ENCODE data around the gene RAB3IL1.

The RAB3IL1 gene

DNA sequence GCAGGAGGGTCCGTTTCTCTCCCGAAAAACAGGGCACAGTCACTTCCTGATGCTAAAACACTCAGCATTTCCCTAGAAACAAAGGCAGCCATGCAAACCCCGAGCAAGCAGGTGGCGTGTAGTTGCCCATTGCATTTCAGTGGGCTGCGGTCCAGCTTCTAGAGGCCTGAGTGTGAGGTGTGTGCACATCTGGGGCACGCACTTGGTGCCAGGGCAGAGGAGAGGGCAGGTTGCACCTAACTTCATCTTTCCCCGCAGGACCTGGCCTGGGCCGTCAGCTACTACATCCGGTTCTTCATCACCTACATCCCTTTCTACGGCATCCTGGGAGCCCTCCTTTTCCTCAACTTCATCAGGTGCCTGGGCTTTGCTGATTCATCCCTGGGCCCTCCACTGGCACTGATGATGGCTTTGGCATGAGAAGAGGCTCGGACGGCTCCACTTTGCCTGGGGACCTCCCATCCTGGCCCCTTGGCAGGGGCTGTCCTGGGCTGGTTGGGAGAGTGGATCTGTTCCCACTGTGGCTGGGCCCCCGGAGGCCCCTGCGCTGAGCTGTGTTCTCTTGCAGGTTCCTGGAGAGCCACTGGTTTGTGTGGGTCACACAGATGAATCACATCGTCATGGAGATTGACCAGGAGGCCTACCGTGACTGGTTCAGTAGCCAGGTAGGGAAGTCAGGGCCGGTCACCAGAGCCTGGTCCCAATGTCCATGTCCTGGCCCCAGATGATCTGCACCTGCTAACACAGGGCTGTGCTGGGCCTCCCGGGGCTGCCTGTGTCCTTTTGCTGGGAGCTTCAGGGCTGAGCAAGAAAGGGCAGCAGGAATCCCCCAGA is 54.4 kb downstream of the RAB3IL1 start:
- DNase-seq = no peak

DNA sequence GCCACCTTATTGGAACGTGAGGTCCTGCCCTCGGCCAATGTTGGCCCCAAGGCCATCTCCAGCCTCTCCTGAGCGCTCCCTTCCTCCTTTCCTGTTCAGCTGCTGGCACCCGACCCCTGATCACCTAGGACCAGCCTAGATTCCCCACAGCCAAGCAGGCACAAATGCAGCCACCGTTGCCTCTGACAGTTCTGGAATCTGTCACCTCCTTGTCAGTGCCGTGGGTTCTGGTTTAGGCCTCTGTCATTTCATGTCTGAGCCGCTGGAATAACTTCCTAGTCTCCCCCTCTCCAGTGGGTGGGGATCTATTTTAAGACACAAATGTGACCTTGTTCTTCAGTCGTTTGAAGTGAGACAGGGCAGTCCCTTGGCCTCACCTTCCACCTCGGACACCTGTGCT is 55.7 kb downstream of the RAB3IL1 start:
- DNase-seq = no peak

- DNase-seq = no peak
These were observed 57.1 kb downstream of the RAB3IL1 start for GRCh38 chr11:61860054-61860903.

GRCh38 chr11:61855939-61856680 is 61.3 kb downstream of the RAB3IL1 start:
- peak; percentile 31 for DNase-seq

GRCh38 chr11:61854966-61855714 is 62.2 kb downstream of the RAB3IL1 start:
- DNase-seq = no peak

- no peak for DNase-seq
These were observed 63.0 kb downstream of the RAB3IL1 start for GRCh38 chr11:61854206-61854895.

GRCh38 chr11:61853698-61854169 is 63.6 kb downstream of the RAB3IL1 start:
- DNase-seq = no peak

- no peak for DNase-seq
These were observed 65.5 kb downstream of the RAB3IL1 start for GRCh38 chr11:61851900-61852295.

DNA sequence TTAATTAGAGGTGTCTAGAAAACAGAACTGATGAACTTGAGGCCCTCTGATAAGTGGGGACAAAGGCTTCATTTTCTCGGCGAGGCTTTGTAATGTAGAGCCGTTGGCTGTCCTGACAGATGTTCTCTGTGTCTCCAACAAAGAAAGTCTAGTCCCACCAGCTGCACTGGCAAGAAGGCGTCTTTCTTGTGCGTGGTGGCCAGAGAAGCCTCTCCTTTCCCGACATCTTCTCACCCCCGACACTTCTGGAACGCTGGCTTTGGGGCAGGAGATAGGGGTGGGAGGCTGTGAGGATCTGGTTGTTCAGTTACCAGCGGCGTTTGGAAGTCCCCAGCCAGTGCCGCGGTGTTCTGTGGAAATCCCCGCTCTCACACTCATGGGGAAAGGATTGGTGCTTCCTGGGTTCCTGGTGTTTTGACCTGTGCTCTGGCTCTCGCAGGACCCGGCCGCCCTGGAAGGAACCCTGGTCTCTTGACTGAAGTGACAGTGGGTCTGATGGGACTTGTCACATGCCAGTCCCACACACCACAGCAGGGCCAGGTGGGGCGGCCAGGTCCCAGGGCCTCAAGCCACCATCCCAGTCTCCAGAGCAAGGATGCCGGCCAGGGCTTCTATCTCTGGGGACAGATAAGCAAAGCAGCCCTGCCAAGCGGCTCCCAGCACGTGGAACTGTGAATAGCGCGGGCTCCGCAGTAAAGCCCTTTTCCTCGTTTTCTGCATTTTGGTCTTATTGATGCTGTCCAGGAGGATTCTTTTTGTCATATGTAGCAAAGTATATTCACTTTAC is 66.1 kb downstream of the RAB3IL1 start:
- DNase-seq = no peak

GRCh38 chr11:61850687-61851086 is 66.7 kb downstream of the RAB3IL1 start:
- no peak for DNase-seq

DNA sequence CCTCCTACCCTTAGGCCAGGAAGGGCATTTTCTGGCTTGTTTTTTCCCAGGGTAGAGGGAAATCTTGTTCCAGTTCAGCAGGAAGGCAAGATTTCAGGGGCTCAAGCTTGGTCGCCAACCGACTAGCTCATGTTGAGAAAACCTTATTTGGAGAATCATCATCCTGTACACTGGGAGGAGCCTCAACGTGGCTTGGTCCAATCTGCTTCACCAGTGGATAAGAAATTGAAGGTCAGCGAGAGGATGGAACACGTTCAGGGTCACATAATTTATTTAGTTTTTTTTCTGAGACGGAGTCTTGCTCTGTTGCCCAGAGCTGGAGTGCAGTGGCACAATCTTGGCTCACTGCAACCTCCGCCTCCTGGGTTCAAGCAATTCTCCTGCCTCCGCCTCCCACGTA is 68.7 kb downstream of the RAB3IL1 start:
- DNase-seq = no peak

- no peak for DNase-seq
These were observed 69.3 kb downstream of the RAB3IL1 start for GRCh38 chr11:61847914-61848581.

Data from NCI-H2227 treated with DMSO at 0.1 percent for 48 hours (cell line).